Effector memory CD8-positive, alpha-beta T cell (primary cell): ENCODE data around the gene NPTX1.

Source experiments
- ATAC-seq: fragments of 150-1000 bp; cut with Tn5 transposase; replicated peaks from 2 replicates; pipeline ENCODE4 v1.10.0; 2021; ENCODE audit warnings: mild to moderate bottlenecking, moderate library complexity
- DNase-seq, 3 experiments: peaks; one replicate each; pipeline ENCODE4 v3.0.0; 2021
- H3K27ac Mint-ChIP-seq, 2 donors: one replicate each; pipeline ENCODE4 v1.8.0; 2022; ENCODE audit warnings: mild to moderate bottlenecking in 2 of 2, mixed read lengths in 2 of 2, moderate library complexity in 2 of 2
- H3K27me3 Mint-ChIP-seq, 2 donors: one replicate each; pipeline ENCODE4 v1.8.0; 2022; ENCODE audit warnings: mixed read lengths in 2 of 2
- H3K36me3 Mint-ChIP-seq: one replicate; pipeline ENCODE4 v1.8.0; 2022; ENCODE audit warnings: mild to moderate bottlenecking, moderate library complexity, mixed read lengths; ENCODE audit not compliant: insufficient read depth
- H3K4me1 Mint-ChIP-seq, 2 donors: one replicate each; pipeline ENCODE4 v1.8.0; 2022; ENCODE audit warnings: low read depth in 2 of 2, mixed read lengths in 2 of 2
- H3K4me3 Mint-ChIP-seq, 2 donors: one replicate each; pipeline ENCODE4 v1.8.0; 2022; ENCODE audit warnings: mild to moderate bottlenecking in 2 of 2, mixed read lengths in 2 of 2, moderate library complexity in 2 of 2
- H3K9me3 Mint-ChIP-seq, 2 donors: one replicate each; pipeline ENCODE4 v1.8.0; 2022; ENCODE audit warnings: mixed read lengths in 2 of 2

The NPTX1 gene

DNA sequence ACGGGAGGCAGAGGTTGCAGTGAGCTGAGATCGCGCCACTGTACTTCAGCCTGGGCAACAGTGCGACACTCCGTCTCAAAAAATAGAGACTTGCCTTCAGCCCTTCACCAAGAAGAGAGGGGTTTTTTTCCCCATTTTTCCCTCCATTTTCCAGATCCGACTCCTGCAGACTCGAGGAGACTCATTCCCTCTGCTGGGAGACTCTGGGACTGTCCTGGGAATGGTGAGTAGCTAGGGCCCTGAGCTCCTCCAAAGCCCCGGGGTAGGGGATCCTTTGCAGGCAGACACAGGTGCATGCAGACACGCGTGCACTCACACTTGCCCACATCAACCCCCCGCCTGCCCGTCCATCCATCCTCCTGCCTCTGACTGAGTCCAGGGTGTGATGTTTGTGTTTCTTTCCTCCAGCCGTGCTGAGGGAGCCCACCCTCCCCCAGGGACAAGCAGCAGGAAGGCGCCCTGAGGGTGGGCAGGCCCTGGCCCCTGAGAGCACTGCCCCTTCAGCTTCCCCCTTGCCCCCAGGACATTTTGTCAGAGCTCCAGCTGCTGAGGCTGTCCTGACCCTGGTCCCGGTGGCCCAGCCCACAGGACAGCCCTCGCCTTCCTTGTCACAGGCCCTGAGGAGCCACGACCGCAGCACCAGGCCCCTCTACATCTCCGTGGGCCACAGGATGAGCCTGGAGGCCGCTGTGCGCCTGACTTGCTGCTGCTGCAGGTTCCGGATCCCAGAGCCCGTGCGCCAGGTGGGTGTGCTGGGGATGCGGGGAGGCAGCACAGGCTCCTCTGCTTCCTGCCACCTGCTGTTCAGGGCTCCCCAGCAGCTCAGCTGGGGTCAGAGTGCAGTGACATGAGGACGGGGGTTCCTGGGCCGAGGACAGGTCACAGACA, 51.3 kb downstream of the NPTX1 start:
- peaks cover 5 to 13% of the 10 kb centered on the region in 2 donors for H3K4me1 Mint-ChIP-seq

GRCh38 chr17:80424261-80424660, 52.1 kb downstream of the NPTX1 start:
- Mint-ChIP-seq H3K27me3 (no peaks in the 10 kb centered on the region), H3K4me1 (peaks cover 9 to 13% of the 10 kb centered on the region in 2 donors), H3K4me3 (peak overlapping the region in 1 of 2 donors; percentile 31), H3K36me3 (peaks cover 15% of the 10 kb centered on the region), H3K9me3 (no peaks in the 10 kb centered on the region), H3K27ac (peak overlapping the region in 1 of 2 donors; percentile 86)
- ATAC-seq (peak; percentile 23), DNase-seq (no peak)

More for the DNA sequence above, 51.3 kb downstream of the NPTX1 start:
- H3K36me3 Mint-ChIP-seq, result peaks cover 8% of the 10 kb centered on the region
- no peak overlapping the region for H3K4me3 Mint-ChIP-seq
- no peak overlapping the region for H3K27ac Mint-ChIP-seq
- no peaks in the 10 kb centered on the region for H3K9me3 Mint-ChIP-seq
- DNase-seq, result no peak
- ATAC-seq, result no peak
- H3K27me3 Mint-ChIP-seq, result no peaks in the 10 kb centered on the region

DNA sequence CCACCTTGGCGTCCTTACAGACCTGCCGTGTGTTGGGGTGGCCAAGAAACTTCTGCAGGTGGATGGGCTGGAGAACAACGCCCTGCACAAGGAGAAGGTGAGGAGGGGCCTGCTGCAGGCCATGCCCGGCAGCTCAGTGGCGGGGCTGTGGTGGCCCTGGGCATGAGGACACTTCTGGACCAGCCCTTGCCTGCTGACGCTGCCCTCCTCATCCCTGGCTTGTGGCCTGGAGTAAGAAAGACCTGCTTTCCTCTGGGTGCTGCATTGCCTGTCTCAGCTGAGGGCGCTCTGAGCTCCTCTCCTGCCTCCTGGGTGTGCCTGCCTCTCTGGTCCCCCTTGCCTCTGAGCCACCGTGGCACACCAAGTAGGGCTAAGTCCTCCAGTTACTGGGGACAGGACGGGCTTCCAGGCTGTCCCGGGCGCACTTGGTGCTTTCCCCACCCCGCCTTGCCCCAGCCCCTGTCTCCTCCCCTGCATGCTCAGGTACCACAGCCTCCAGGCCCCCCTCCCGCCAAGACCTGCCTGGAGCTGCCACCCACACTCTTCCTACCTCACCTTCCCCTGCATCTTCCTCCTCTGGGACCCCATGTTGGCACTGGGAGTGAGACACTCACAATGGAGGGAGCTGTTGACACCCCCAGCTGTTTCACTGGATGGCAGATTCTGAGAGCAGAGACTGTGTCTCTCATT, 52.7 kb downstream of the NPTX1 start:
- Mint-ChIP-seq H3K4me3 (peak overlapping the region in 1 of 2 donors; percentile 31), H3K27me3 (no peaks in the 10 kb centered on the region), H3K9me3 (no peaks in the 10 kb centered on the region), H3K4me1 (peaks cover 9 to 13% of the 10 kb centered on the region in 2 donors), H3K36me3 (peaks cover 15% of the 10 kb centered on the region), H3K27ac (peak overlapping the region in 1 of 2 donors; percentile 86)
- no peak for ATAC-seq
- no peak for DNase-seq

GRCh38 chr17:80422981-80423380, 53.4 kb downstream of the NPTX1 start:
- H3K4me1 Mint-ChIP-seq, result peaks cover 13 to 15% of the 10 kb centered on the region in 2 donors
- no peak overlapping the region for H3K4me3 Mint-ChIP-seq
- no peak overlapping the region for H3K27ac Mint-ChIP-seq
- H3K36me3 Mint-ChIP-seq, result peaks cover 15% of the 10 kb centered on the region
- no peaks in the 10 kb centered on the region for H3K27me3 Mint-ChIP-seq
- DNase-seq, result no peak
- H3K9me3 Mint-ChIP-seq, result no peaks in the 10 kb centered on the region
- ATAC-seq, result no peak

- H3K9me3 Mint-ChIP-seq, result no peaks in the 10 kb centered on the region
- H3K4me3 Mint-ChIP-seq, result no peak overlapping the region
- H3K27me3 Mint-ChIP-seq, result no peaks in the 10 kb centered on the region
- H3K36me3 Mint-ChIP-seq, result peaks cover 15% of the 10 kb centered on the region
- ATAC-seq, result no peak
- peaks cover 13 to 20% of the 10 kb centered on the region in 2 donors for H3K4me1 Mint-ChIP-seq
- no peak overlapping the region for H3K27ac Mint-ChIP-seq
- no peak for DNase-seq
Measured at GRCh38 chr17:80422276-80422675, 54.1 kb downstream of the NPTX1 start.

GRCh38 chr17:80421381-80422090, 54.9 kb downstream of the NPTX1 start:
- Mint-ChIP-seq H3K9me3 (no peaks in the 10 kb centered on the region), H3K4me3 (no peak overlapping the region), H3K4me1 (peaks cover 11 to 27% of the 10 kb centered on the region in 2 donors), H3K36me3 (peaks cover 18% of the 10 kb centered on the region), H3K27ac (peak overlapping the region in 1 of 2 donors; percentile 38), H3K27me3 (no peaks in the 10 kb centered on the region)
- ATAC-seq (no peak), DNase-seq (no peak)

DNA sequence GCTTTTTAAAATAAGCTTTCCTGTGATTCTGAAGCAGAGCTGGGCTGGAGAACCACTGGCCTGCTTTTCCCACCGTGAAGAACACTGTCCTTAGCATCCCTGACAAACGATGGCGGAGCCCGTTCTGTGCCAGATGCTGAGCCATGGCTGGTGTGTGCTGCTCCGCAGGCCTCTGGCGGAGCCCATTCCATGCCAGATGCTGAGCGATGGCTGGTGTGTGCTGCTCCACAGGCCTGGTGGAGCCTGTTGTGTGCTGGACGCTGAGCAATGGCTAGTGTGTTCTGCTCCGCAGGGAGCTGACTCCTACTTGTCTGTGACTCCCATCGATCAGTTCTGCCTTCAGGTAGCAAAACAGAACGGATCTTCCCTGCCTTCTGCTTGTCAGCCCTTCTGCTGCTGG, 57.2 kb downstream of the NPTX1 start:
- H3K27ac Mint-ChIP-seq, result no peak overlapping the region
- H3K4me1 Mint-ChIP-seq, result peaks cover 23 to 37% of the 10 kb centered on the region in 2 donors
- no peak for DNase-seq
- peaks cover 34% of the 10 kb centered on the region for H3K36me3 Mint-ChIP-seq
- no peak for ATAC-seq
- no peaks in the 10 kb centered on the region for H3K9me3 Mint-ChIP-seq
- peaks cover 2 to 4% of the 10 kb centered on the region in 2 donors for H3K27me3 Mint-ChIP-seq
- H3K4me3 Mint-ChIP-seq, result no peak overlapping the region

GRCh38 chr17:80418589-80418988, 57.8 kb downstream of the NPTX1 start:
- no peak for ATAC-seq
- no peak for DNase-seq
- no peak overlapping the region for H3K4me3 Mint-ChIP-seq
- peaks cover 9 to 11% of the 10 kb centered on the region in 2 donors for H3K27me3 Mint-ChIP-seq
- peaks cover 34% of the 10 kb centered on the region for H3K36me3 Mint-ChIP-seq
- H3K9me3 Mint-ChIP-seq, result no peaks in the 10 kb centered on the region
- H3K4me1 Mint-ChIP-seq, result peaks cover 22 to 36% of the 10 kb centered on the region in 2 donors
- H3K27ac Mint-ChIP-seq, result no peak overlapping the region
